ENCODE measurements around the gene TUBGCP2. TPM values are rescaled to one million over a fixed set of nuclear protein-coding genes. Genes with fewer than 3 reads are reported as not detected.

Gene TUBGCP2
- polyA plus RNA-seq, 2 donors: 25.5 to 49.3 TPM

- H3K27me3 ChIP-seq (ENCODE audit: control insufficient read depth in 1 of 2, insufficient read depth in 2 of 2, low read length in 2 of 2): no peaks in the 10 kb centered on the region
- H3K4me1 ChIP-seq (ENCODE audit: control insufficient read depth in 2 of 2, insufficient read depth in 2 of 2, low read length in 1 of 2): peaks cover 0 to 3% of the 10 kb centered on the region in 2 donors
- no peaks in the 10 kb centered on the region for H3K9me3 ChIP-seq (ENCODE audit: control insufficient read depth in 2 of 2, insufficient read depth in 1 of 2, low read depth in 1 of 2, low read length in 1 of 2)
- H3K4me3 ChIP-seq (ENCODE audit: low read depth in 1 of 2, low read length in 2 of 2): no peak overlapping the region
- H3K36me3 ChIP-seq (ENCODE audit: control insufficient read depth in 2 of 2, insufficient read depth in 2 of 2, low read length in 1 of 2): peaks cover 33 to 57% of the 10 kb centered on the region in 2 donors
- WGBS, 2 donors: 94% methylated on average over 42 of the region's 42 CpGs
- no peak overlapping the region for H3K27ac ChIP-seq (ENCODE audit: low read depth in 2 of 2, low read length in 1 of 2)
These were observed 13.0 kb downstream of the TUBGCP2 start for GRCh38 chr10:133295426-133296320.

GRCh38 chr10:133294189-133294588 lies 14.5 kb downstream of the TUBGCP2 start:
- peaks cover 0 to 3% of the 10 kb centered on the region in 2 donors for H3K4me1 ChIP-seq (ENCODE audit: control insufficient read depth in 2 of 2, insufficient read depth in 2 of 2, low read length in 1 of 2)
- 84 to 87% methylated on average over 15 of the region's 15 CpGs for WGBS, 2 donors
- no peaks in the 10 kb centered on the region for H3K27me3 ChIP-seq (ENCODE audit: control insufficient read depth in 1 of 2, insufficient read depth in 2 of 2, low read length in 2 of 2)
- H3K9me3 ChIP-seq (ENCODE audit: control insufficient read depth in 2 of 2, insufficient read depth in 1 of 2, low read depth in 1 of 2, low read length in 1 of 2): no peaks in the 10 kb centered on the region
- H3K4me3 ChIP-seq (ENCODE audit: low read depth in 1 of 2, low read length in 2 of 2): no peak overlapping the region
- peaks cover 32 to 61% of the 10 kb centered on the region in 2 donors for H3K36me3 ChIP-seq (ENCODE audit: control insufficient read depth in 2 of 2, insufficient read depth in 2 of 2, low read length in 1 of 2)
- no peak overlapping the region for H3K27ac ChIP-seq (ENCODE audit: low read depth in 2 of 2, low read length in 1 of 2)

- no peak overlapping the region for H3K4me3 ChIP-seq (ENCODE audit: low read depth in 1 of 2, low read length in 2 of 2)
- peaks cover 0 to 3% of the 10 kb centered on the region in 2 donors for H3K4me1 ChIP-seq (ENCODE audit: control insufficient read depth in 2 of 2, insufficient read depth in 2 of 2, low read length in 1 of 2)
- H3K9me3 ChIP-seq (ENCODE audit: control insufficient read depth in 2 of 2, insufficient read depth in 1 of 2, low read depth in 1 of 2, low read length in 1 of 2): no peaks in the 10 kb centered on the region
- H3K36me3 ChIP-seq (ENCODE audit: control insufficient read depth in 2 of 2, insufficient read depth in 2 of 2, low read length in 1 of 2): peaks cover 35 to 63% of the 10 kb centered on the region in 2 donors
- H3K27ac ChIP-seq (ENCODE audit: low read depth in 2 of 2, low read length in 1 of 2): no peak overlapping the region
- WGBS, 2 donors: 92 to 96% methylated on average over 10 of the region's 10 CpGs
- H3K27me3 ChIP-seq (ENCODE audit: control insufficient read depth in 1 of 2, insufficient read depth in 2 of 2, low read length in 2 of 2): no peaks in the 10 kb centered on the region
These were observed 14.9 kb downstream of the TUBGCP2 start for GRCh38 chr10:133293810-133294119.

- WGBS, 2 donors: 86 to 92% methylated on average over 38 of the region's 38 CpGs
- H3K4me3 ChIP-seq (ENCODE audit: low read depth in 1 of 2, low read length in 2 of 2): no peak overlapping the region
- H3K9me3 ChIP-seq (ENCODE audit: control insufficient read depth in 2 of 2, insufficient read depth in 1 of 2, low read depth in 1 of 2, low read length in 1 of 2): no peaks in the 10 kb centered on the region
- H3K27me3 ChIP-seq (ENCODE audit: control insufficient read depth in 1 of 2, insufficient read depth in 2 of 2, low read length in 2 of 2): no peaks in the 10 kb centered on the region
- H3K36me3 ChIP-seq (ENCODE audit: control insufficient read depth in 2 of 2, insufficient read depth in 2 of 2, low read length in 1 of 2): peaks cover 34 to 63% of the 10 kb centered on the region in 2 donors
- no peaks in the 10 kb centered on the region for H3K4me1 ChIP-seq (ENCODE audit: control insufficient read depth in 2 of 2, insufficient read depth in 2 of 2, low read length in 1 of 2)
- no peak overlapping the region for H3K27ac ChIP-seq (ENCODE audit: low read depth in 2 of 2, low read length in 1 of 2)
These were observed 15.5 kb downstream of the TUBGCP2 start for GRCh38 chr10:133292919-133293809.

- Histone ChIP-seq H3K27me3 (ENCODE audit: control insufficient read depth in 1 of 2, insufficient read depth in 2 of 2, low read length in 2 of 2) (no peaks in the 10 kb centered on the region), H3K9me3 (ENCODE audit: control insufficient read depth in 2 of 2, insufficient read depth in 1 of 2, low read depth in 1 of 2, low read length in 1 of 2) (no peaks in the 10 kb centered on the region), H3K36me3 (ENCODE audit: control insufficient read depth in 2 of 2, insufficient read depth in 2 of 2, low read length in 1 of 2) (peaks cover 32 to 57% of the 10 kb centered on the region in 2 donors), H3K4me3 (ENCODE audit: low read depth in 1 of 2, low read length in 2 of 2) (no peak overlapping the region), H3K27ac (ENCODE audit: low read depth in 2 of 2, low read length in 1 of 2) (no peak overlapping the region), H3K4me1 (ENCODE audit: control insufficient read depth in 2 of 2, insufficient read depth in 2 of 2, low read length in 1 of 2) (no peaks in the 10 kb centered on the region)
- 93 to 97% methylated on average over 24 of the region's 24 CpGs for whole genome bisulfite sequencing, 2 donors
These were observed 18.9 kb downstream of the TUBGCP2 start for GRCh38 chr10:133289761-133290160.

GRCh38 chr10:133287832-133288500 lies 20.7 kb downstream of the TUBGCP2 start:
- Histone ChIP-seq H3K36me3 (ENCODE audit: control insufficient read depth in 2 of 2, insufficient read depth in 2 of 2, low read length in 1 of 2) (peaks cover 27 to 66% of the 10 kb centered on the region in 2 donors), H3K27me3 (ENCODE audit: control insufficient read depth in 1 of 2, insufficient read depth in 2 of 2, low read length in 2 of 2) (no peaks in the 10 kb centered on the region), H3K9me3 (ENCODE audit: control insufficient read depth in 2 of 2, insufficient read depth in 1 of 2, low read depth in 1 of 2, low read length in 1 of 2) (no peaks in the 10 kb centered on the region), H3K27ac (ENCODE audit: low read depth in 2 of 2, low read length in 1 of 2) (no peak overlapping the region), H3K4me1 (ENCODE audit: control insufficient read depth in 2 of 2, insufficient read depth in 2 of 2, low read length in 1 of 2) (no peaks in the 10 kb centered on the region), H3K4me3 (ENCODE audit: low read depth in 1 of 2, low read length in 2 of 2) (no peak overlapping the region)
- 94% methylated on average over 46 of the region's 46 CpGs for WGBS, 2 donors

GRCh38 chr10:133286366-133286765 lies 22.3 kb downstream of the TUBGCP2 start:
- H3K27ac ChIP-seq (ENCODE audit: low read depth in 2 of 2, low read length in 1 of 2): no peak overlapping the region
- no peaks in the 10 kb centered on the region for H3K4me1 ChIP-seq (ENCODE audit: control insufficient read depth in 2 of 2, insufficient read depth in 2 of 2, low read length in 1 of 2)
- H3K9me3 ChIP-seq (ENCODE audit: control insufficient read depth in 2 of 2, insufficient read depth in 1 of 2, low read depth in 1 of 2, low read length in 1 of 2): no peaks in the 10 kb centered on the region
- peaks cover 31 to 74% of the 10 kb centered on the region in 2 donors for H3K36me3 ChIP-seq (ENCODE audit: control insufficient read depth in 2 of 2, insufficient read depth in 2 of 2, low read length in 1 of 2)
- H3K27me3 ChIP-seq (ENCODE audit: control insufficient read depth in 1 of 2, insufficient read depth in 2 of 2, low read length in 2 of 2): no peaks in the 10 kb centered on the region
- WGBS, 2 donors: 85 to 91% methylated on average over 18 of the region's 18 CpGs
- no peak overlapping the region for H3K4me3 ChIP-seq (ENCODE audit: low read depth in 1 of 2, low read length in 2 of 2)

- H3K4me3 ChIP-seq (ENCODE audit: low read depth in 1 of 2, low read length in 2 of 2): no peak overlapping the region
- WGBS, 2 donors: 95 to 96% methylated on average over 36 of the region's 36 CpGs
These were observed 23.5 kb downstream of the TUBGCP2 start for GRCh38 chr10:133285217-133285616.

GRCh38 chr10:133283931-133284330 lies 24.7 kb downstream of the TUBGCP2 start:
- Histone ChIP-seq H3K27ac (ENCODE audit: low read depth in 2 of 2, low read length in 1 of 2) (no peak overlapping the region), H3K4me3 (ENCODE audit: low read depth in 1 of 2, low read length in 2 of 2) (no peak overlapping the region), H3K9me3 (ENCODE audit: control insufficient read depth in 2 of 2, insufficient read depth in 1 of 2, low read depth in 1 of 2, low read length in 1 of 2) (no peaks in the 10 kb centered on the region), H3K36me3 (ENCODE audit: control insufficient read depth in 2 of 2, insufficient read depth in 2 of 2, low read length in 1 of 2) (peaks cover 22 to 79% of the 10 kb centered on the region in 2 donors), H3K27me3 (ENCODE audit: control insufficient read depth in 1 of 2, insufficient read depth in 2 of 2, low read length in 2 of 2) (no peaks in the 10 kb centered on the region), H3K4me1 (ENCODE audit: control insufficient read depth in 2 of 2, insufficient read depth in 2 of 2, low read length in 1 of 2) (no peaks in the 10 kb centered on the region)
- 95 to 96% methylated on average over 24 of the region's 24 CpGs for WGBS, 2 donors

More at GRCh38 chr10:133285217-133285616, 23.5 kb downstream of the TUBGCP2 start:
- no peak overlapping the region for H3K27ac ChIP-seq (ENCODE audit: low read depth in 2 of 2, low read length in 1 of 2)
- H3K36me3 ChIP-seq (ENCODE audit: control insufficient read depth in 2 of 2, insufficient read depth in 2 of 2, low read length in 1 of 2): peaks cover 31 to 80% of the 10 kb centered on the region in 2 donors
- H3K27me3 ChIP-seq (ENCODE audit: control insufficient read depth in 1 of 2, insufficient read depth in 2 of 2, low read length in 2 of 2): no peaks in the 10 kb centered on the region
- H3K9me3 ChIP-seq (ENCODE audit: control insufficient read depth in 2 of 2, insufficient read depth in 1 of 2, low read depth in 1 of 2, low read length in 1 of 2): no peaks in the 10 kb centered on the region
- H3K4me1 ChIP-seq (ENCODE audit: control insufficient read depth in 2 of 2, insufficient read depth in 2 of 2, low read length in 1 of 2): no peaks in the 10 kb centered on the region
